GM18507 (cell line): ENCODE data around the gene HIP1R.

Source experiments
- DNase-seq: peaks from one replicate; pipeline ENCODE4 v3.0.0; 2011; ENCODE audit warnings: low read depth; ENCODE audit not compliant: insufficient read length; ENCODE audit errors: extremely low spot score
- FAIRE-seq: peaks from 2 replicates; lab custom pipeline; 2011; peaks lifted over from hg19 to GRCh38; lab: Jason Lieb, UNC

The HIP1R gene

GRCh38 chr12:122908915-122909314 lies 73.7 kb downstream of the HIP1R start:
- DNase-seq (no peak), FAIRE-seq (no peak)

GRCh38 chr12:122909442-122910288 lies 74.4 kb downstream of the HIP1R start:
- FAIRE-seq, result no peak
- no peak for DNase-seq
